GM19099 (cell line): ENCODE results near the gene ZNF691.

Experiments used
- POLR2A ChIP-seq: IDR thresholded peaks from 3 replicates; pipeline ENCODE4 v1.6.1; 2011; ENCODE audit warnings: low read depth; ENCODE audit not compliant: insufficient read length; ENCODE audit errors: extremely low read depth

Gene ZNF691

DNA sequence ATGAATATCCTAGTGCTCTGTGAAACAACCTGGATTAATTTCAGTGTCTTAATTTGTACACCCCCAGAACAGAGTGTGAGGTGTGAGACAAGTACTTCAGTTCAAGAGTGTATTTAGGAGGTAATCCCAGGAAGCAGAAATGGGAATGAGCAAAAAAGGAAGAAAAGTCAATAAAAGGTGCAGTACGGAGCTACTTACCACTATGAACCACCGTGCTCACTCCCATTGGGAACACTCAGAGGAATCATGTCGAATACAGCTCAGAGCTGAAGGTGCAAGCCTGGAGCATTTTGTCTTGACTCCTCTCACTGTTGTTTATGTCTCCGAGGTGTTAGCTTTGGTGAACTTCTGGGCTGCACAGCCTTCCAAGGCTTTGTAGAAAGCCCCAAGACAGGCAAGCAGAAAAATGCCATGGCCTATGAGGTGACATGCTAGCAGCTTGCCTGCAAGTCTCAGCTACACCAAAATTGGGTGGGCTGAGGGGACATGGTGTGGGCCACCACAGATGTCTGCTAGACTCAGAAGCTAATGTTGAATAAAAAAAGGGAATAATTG, 21.9 kb upstream of the ZNF691 start:
- TF ChIP-seq POLR2A: no peak

DNA sequence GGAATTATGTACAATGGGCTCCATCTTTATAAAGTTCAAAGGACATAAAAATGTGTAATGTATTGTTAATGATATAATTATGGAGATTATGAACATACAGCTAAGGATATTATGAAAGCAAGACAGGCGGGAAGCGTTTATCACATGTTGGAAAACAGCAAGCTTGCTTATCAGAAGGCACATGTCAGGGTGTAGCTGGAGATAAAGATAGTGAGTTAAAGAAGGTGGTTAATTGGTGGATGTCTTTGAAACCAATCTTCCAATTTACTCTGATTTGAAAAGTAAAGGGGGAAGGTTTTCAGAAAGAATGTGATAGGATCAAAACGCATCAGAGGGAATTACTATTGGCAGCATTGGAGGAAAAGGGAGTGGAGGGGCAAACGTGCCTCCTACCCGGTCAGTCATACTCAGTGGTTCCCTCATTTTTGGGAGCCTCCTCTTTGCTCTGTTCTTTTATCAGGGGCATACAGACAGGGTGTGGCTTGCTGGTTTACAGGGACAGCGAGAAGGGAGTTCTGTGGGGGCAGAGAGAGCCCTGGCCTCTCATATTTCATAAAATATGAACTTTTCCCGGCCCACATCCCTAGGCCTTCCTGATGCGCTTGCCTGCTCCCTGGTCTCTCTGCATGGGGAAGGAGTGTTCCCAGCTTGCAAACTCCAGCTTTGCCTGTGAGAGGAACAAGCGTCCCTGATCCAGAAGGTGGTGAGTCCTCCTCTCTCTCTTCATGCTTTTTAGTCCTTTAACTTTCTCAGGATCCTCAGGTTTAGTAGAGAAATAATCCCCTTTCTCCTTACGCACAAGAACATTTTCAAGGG, 21.2 kb upstream of the ZNF691 start:
- TF ChIP-seq POLR2A: no peak

DNA sequence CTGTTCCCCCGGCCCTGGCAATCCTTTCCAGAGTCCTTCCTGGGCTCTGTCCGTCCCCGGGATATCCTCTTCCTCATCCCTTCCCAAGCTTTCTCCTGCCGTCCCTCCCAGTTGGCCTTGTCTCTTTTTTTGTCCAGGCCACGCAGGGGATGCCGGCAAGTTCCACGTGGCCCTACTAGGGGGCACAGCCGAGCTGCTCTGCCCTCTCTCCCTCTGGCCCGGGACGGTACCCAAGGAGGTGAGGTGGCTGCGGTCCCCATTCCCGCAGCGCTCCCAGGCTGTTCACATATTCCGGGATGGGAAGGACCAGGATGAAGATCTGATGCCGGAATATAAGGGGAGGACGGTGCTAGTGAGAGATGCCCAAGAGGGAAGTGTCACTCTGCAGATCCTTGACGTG, 15.8 kb upstream of the ZNF691 start:
- TF ChIP-seq POLR2A: no peak

DNA sequence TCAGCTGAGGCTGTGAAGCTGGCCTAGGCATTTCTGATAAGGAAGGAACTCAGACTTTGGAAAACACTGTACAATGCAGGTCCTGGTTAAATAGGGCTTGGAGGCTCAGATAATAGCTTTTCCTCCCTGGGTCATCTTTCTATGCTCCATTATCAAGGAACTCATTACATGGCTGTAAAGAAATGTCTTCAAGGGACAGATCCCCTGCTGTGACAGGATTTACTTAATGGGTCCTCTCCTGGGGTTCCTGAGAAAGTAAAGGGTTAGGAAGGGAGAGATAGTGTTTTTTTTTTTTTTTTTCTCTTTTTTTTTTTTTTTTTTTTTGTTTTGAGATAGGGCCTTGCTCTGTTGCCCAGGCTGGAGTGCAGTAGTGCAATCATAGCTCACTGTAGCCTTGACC, 15.1 kb upstream of the ZNF691 start:
- no peak for TF ChIP-seq POLR2A

DNA sequence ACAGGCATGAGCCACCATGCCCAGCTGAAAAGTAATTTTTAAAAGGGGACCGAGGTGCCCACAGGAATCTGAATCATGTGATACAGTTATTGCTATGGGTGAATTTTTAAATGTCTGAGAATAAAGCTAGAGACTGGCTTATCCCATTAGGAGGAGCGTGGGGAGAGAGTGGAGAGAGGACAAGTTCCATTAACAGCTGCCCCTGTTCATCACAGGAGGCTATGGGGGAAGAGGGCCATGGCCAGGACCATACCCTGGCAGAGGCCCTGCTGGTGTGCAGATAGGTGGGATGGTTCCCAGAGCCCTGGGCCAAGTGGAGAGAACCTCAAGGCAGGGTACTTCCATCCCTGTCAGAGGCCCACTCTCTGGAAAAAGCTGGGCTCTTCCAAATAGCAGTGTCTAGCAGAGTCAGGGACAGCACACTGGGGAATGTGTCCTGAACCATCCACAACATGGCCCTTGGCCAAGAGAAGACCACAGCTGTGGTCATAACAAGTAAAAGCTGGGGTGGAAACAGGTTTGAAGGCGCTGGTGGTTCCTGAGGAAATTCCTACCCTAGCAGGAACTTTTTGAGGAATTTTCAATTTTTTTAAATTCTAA, 13.7 kb upstream of the ZNF691 start:
- no peak for TF ChIP-seq POLR2A

DNA sequence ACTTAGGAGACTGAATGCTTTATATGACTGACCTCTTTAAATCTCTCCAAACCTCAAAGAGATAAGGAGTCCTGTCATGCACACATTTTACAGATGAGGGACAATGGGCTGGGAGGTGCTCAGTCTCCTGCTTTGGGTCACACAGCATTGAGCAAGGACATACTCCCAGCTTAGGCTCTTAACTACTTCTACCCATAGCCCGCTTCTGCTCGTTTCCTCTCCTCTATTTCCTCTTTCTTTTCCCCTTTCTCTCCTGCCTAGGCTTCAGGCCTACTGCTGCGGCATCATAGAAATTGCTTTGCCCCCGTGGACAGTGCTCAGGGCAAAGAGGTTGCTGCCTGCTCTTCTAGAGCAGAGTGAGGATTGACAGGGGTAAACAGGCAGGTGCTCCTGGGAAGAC, 12.4 kb upstream of the ZNF691 start:
- TF ChIP-seq POLR2A: no peak

DNA sequence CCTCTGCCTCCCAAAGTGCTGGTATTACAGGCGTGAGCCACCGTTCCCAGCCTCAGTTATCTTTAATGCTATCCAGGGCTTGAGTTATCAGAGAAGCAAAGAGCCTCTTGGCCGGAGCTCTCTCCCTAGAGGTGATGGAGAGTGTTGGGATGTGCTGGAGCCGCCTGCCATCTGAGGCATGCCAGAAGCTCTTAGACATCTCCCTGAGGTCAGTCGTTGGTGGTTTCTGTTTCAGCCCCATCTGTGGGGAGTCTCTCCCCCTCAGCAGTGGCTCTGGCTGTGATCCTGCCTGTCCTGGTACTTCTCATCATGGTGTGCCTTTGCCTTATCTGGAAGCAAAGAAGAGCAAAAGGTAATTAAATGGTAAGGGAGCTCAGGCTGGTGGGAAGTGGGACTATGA, 11.6 kb upstream of the ZNF691 start:
- TF ChIP-seq POLR2A: no peak

DNA sequence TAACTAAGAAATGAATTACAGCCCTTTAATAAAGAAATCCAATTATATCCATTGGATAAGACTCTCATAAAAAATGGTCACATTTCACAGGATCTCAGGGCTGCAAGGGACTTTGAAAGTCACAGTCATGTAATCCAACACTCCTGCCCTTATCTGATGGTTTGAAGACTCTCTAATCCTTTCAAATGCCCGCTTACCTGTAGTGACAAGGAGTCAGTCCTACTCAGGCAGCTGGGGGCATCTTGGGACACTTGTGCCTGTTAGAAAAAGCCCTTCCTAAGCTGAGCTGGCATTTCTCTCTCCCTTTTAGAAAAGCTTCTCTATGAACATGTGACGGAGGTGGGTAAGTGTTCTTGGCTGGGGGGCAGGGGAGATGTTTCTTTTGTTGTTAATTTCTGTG, 11.0 kb upstream of the ZNF691 start:
- TF ChIP-seq POLR2A: no peak

DNA sequence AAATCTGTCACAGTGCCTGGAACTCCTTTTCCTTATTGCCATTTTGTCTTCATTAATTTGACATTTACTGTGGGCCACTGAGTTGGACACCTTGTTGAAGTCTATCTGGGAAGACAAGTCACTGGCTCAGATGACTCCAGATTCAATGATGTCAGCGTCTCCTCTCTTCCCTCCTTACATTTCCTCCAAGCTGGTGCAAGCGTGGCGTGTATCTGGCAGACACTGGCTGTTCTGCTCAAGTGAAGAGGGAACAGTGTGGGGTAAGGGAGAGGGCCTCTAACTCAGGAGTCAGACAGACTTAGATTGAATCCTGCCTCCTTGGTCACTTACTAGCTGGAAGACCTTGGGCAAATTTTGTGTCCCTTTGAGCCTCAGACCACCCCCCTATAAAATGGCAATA, 8.7 kb upstream of the ZNF691 start:
- no peak for TF ChIP-seq POLR2A

DNA sequence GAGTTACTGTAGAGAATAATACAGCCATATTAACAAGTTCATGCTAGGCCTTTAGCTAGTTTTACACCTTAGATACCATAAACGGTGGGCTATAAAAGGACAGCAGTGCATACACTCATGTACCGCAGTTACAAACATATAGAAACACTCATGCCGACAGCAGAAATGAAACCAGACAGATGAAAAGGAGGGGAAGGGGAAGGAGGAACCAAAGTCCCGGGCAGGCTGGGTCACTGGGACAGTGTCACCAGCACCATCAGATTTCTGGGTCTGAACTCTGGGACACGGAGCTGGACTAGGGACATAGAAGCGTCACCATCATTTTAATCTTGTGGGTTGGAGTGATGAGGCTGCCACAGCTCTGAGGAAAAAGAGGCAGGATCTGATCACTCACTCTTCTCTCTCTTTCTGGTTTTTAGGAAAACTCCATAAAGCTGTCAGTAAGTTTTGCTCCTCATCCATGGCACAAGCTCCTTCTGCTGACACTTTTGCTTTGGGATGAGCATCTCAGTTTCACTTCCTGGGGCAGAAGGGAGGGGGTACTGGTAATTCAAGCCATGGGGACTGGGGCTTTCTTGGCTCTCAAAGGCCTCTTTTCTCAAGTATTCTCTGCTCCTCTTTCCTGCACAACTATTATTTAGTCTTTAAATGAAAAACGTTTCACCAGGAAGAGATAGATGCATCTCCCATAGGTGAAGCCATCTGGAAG, 7.8 kb upstream of the ZNF691 start:
- TF ChIP-seq POLR2A: no peak

DNA sequence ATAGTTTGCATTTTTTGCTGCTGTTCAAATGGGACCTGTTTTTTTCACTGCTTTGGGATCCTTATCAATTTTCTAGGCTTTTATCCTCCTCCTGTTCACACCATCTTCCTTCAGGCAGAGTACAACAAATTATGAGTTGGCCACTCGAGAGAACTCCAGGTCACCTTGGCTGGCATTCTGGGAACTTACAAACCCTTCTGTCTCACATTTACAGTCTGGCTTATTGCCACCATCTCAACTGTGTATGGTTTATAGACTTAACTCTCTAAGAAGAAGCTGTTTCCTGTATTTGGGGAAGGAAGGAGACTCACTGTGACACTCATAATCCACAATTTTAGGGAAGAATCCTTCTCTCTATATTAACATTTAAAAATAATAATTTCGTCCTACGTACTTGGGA, 5.4 kb upstream of the ZNF691 start:
- TF ChIP-seq POLR2A: no peak

DNA sequence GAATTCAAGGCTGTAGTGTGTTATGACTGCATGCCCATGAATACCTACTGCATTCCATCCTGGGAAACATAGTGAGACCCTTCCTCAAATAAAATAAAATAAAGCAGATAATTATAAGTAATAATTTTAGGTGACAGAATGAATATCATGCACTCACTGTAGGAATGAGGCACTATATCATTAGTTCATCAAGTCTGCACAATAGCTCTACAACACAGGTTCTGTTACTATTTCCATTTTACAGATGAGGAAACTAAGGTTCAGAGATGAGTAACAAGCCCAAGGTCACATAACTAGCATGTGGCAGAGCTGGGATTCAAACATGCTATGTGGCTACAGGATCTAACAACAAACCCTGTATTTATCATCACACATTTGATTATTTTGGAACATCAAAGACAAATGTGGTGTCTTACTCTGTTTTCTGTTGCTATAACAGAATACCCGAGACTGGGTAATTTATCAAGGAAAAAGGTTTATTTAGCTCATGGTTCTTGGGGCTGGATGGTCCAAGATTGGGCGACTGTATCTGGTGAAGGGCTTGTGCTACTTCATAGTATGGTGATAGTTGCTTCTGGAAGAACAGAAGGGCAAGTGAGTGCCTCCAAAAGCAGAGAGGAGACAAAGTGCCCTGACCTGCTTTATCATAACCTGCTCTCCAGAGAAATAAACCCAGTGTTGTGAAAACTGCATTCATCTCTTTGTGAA, 4.8 kb upstream of the ZNF691 start:
- TF ChIP-seq POLR2A: no peak

DNA sequence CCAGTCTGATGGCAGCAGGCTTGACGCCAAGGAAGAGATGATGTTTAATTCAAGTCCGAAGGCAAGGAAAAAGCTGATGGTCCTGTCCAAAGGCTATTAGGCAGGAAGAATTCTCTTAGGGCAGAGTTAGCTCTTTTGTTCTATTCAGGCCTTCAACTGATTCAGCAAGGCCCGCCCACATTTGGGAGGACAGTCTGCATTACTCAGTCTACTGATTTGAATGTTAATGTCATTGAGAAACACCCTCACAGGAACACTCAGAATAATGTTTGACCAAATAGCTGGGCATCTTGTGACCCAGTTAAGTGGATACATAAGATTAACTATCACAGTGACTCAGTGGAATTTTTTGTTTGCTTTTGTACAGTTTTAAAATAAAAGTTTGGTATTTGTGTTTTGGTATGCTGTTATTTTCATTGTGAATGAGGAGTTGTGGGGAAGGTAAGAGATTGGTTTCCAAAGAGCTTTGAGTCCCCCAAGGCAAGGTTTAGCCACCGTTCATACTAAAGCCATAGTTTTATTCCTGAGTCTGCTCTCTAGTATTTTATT, 1.7 kb upstream of the ZNF691 start:
- no peak for TF ChIP-seq POLR2A

DNA sequence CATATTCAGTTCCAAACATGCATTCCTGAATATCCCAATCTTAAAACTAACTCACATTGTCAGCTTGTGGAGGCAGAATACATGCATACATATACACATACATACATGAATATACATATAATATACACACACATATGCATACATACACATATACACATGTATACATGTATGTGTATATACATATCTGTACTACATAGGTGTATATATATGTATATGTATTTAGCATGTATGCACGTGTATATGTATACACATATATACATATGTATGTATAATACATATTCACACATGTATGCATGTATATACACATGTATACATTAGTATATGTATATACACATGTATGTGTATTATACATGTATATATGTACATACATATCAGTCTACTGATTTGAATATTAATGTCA, 1.2 kb upstream of the ZNF691 start:
- no peak for TF ChIP-seq POLR2A

DNA sequence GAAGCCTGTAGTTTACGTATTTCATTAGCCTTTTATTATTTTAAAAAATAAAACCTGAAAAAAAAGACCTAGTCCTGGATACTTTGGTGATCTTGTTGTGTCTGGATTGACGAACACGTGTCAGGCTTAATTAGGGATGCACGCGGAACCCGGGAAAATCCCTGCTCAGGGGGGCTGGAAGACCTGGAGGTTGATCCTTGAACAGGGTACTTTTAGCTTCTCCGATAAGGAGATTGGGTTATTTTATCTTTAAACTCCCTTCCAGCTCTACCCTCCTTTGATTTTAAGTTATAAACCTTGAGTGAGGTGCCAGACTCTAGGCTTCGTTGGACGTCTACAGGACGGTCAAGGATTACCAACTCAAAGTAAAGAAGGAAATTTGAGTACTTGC, 552 bp upstream of the ZNF691 start:
- TF ChIP-seq POLR2A: no peak
